Stomach (tissue), 4 donors: ENCODE results near the gene PPAN.

Source experiments
- POLR2AphosphoS5 ChIP-seq, 3 donors: sonication (generic); formaldehyde crosslinking; IDR thresholded peaks; one replicate each; pipeline ENCODE4 v1.6.1; 2016; ENCODE audit warnings: antibody characterized with exemption in 3 of 3
- TF ChIP-seq, protein P1 (sequence below), 7 experiments: fragments of 450-650 bp in 4 of 7; fragments of 200-600 bp in 3 of 7; sonication (generic) in 3 of 7; IDR thresholded peaks; one replicate each; pipeline ENCODE4 v1.5.1; 2016 to 2019; ENCODE audit warnings: antibody characterized with exemption in 7 of 7, control low read depth in 2 of 7, mild to moderate bottlenecking in 1 of 7

DNA sequence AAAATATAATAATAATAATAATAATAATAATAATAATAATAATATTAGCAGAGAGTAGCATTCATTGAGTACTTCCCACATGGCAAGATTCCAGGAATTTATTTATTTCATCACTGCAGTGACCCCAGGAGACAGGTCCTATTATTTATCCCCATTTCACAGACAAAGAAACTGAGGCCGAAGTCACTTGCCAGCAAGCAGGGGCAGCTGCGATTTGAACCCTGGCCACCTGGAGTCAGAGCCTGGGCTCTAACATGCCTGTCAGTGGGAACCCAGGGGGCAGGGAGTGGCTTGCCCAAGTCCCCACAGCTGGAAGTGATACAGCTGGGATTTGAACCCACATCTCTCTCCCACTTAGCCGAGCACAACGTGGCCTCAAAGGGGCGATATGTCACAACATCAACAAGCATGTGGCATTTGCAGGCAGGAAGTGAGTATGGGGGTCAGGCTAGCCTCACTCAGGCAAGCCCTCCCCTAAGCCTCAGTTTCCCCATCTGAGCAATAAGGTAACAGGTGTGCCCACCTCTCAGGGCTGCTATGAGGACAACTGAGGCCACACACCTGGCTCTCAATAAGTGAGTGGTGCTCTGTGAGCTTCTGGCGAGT is 17.1 kb upstream of the PPAN start:
- TF ChIP-seq POLR2AphosphoS5 (IDR thresholded peaks at IDR 0.05), result no peak
- TF ChIP-seq, protein P1, sequence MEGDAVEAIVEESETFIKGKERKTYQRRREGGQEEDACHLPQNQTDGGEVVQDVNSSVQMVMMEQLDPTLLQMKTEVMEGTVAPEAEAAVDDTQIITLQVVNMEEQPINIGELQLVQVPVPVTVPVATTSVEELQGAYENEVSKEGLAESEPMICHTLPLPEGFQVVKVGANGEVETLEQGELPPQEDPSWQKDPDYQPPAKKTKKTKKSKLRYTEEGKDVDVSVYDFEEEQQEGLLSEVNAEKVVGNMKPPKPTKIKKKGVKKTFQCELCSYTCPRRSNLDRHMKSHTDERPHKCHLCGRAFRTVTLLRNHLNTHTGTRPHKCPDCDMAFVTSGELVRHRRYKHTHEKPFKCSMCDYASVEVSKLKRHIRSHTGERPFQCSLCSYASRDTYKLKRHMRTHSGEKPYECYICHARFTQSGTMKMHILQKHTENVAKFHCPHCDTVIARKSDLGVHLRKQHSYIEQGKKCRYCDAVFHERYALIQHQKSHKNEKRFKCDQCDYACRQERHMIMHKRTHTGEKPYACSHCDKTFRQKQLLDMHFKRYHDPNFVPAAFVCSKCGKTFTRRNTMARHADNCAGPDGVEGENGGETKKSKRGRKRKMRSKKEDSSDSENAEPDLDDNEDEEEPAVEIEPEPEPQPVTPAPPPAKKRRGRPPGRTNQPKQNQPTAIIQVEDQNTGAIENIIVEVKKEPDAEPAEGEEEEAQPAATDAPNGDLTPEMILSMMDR (IDR thresholded peaks at IDR 0.05), result no peak
